Epidermal melanocyte (primary cell): ENCODE results near the gene ARMC9.
"Not testable (repeated sequence)": the region's sequence is repeated elsewhere in the genome, so short reads cannot be mapped to it uniquely, and the experiment has no call there.

Source experiments
- DNase-seq: peaks from one replicate; pipeline ENCODE4 v3.0.0; 2011; ENCODE audit warnings: low spot score; ENCODE audit not compliant: insufficient read length

Gene ARMC9

DNA sequence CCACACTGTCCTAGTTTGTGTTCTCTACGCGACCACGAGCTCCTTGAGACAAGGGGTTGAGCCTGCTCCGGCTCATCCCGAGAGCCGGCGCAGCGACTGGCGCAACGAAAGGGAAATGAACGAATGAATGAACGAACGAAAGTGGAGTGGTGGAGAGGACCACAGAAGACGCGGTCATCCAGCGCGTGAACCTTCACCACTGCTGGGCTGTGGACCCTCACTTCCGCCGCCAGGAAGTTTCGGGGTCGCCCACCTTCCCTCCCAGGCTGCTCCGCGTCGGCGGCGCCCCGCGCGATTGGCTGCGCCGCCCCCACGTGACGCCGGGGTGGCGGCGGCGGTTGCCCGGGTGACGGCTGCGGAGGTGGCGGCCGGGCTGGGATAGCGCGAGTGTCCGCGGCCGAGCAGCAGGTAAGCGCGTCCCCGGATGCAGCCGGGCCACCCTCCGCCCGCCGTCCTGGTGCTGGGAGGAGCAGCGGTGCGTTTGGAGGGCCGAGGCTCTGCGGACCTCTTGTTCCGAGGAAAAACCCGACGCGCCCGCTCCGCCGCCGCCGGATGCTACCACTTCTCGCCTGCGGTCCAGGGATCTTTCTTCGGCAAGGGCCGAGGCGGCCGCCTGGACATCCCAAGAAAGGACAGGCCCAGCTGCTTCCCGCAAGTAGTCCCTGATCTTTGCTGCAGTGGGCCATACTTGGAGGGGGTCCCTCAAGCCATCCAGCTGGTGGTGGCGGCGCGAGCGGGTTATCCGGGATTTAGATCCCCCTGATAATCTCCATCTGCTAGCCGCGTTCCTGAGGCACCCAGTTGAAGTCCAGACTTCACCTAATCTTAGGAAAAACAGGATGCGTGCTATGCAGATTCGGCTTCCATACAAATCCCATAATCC is at the start of gene ARMC9:
Gene ARMC9, plus strand, starts transcription at position 341 of the 883 bp plus-strand sequence. CDS start 7,608 bp downstream, outside the sequence.
- peak; percentile 60 for DNase-seq

DNA sequence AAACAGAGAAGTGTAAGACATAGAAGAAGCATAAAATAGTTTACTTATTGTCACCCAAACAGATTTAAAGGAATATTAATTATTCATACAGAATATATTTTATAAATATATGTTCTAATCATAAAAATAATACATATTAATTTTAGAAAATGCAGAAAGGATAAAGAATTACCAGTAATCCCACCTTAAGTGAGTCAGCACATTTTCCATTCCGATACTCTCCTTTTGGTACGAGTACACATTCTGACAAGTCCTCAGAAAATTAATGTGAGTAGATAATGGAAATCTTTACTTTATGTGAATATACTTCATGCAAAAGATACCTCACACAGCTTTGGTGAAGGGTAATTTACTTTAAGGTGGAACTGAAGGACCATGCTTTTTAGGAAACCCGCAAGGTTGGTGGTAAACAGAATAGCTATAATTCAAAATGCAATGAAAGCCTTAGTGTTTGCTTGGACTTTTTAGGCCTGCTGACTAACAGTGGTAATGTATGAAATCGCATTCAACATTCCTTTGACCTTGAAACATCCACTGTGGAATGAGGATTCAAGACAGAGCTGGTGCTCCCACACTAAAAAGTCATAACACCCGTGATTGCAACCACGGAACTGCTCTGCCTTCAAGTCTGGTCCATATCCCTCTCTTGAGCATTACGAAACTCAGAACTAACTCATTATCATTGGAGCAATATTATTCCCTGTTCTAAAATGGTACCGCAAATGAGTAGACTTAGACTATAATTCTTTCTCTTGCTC is 45.5 kb upstream of the ARMC9 start:
- DNase-seq: no peak

DNA sequence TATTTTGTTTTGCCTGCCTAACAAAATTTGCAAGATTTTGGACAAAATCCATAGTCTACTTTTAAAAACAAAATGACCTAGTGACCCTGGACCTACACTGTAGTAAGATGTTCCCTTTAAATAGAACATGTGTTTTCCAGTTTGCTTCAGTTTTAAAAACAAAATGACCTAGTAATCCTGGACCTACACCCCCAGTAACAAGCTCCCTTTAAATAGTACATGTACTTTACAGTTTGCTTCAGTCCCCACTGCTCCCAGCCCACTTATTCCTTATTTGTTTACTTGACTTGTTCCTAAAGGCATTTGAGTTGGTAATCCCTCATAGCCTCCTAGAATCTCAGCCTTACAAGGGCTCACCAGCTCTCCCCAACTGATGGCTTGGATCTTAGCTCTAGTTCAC is 39.1 kb upstream of the ARMC9 start:
- DNase-seq: no peak

- no peak for DNase-seq
Measured at GRCh38 chr2:231160701-231161100, 37.7 kb upstream of the ARMC9 start.

DNA sequence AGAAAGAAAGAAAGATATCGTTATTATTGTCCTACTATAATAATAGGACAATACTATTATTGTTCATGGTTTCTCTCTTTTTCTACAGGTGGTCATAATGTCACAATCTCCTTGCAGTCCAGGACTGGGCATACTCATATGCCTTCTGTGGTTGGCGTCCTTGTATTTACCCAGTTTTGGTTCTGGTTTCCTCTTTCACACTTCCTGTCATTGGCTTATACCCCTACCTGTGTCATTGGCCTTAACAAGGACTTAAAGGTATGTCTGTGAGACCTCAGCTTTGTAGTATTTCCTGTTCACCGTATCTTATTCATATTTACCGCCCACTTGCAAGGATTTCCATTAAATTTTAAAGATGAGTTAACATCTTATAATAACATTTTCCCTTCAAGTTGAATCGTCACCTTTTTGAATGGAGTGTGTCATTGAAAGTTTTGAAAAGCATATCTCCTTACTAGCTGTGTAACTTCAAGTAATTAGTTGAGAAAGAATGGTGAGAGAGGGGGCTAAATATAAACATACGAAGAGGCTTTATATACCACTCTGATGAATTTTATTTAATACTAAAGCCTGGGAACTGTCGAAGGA is 37.1 kb upstream of the ARMC9 start:
- DNase-seq: no peak

DNA sequence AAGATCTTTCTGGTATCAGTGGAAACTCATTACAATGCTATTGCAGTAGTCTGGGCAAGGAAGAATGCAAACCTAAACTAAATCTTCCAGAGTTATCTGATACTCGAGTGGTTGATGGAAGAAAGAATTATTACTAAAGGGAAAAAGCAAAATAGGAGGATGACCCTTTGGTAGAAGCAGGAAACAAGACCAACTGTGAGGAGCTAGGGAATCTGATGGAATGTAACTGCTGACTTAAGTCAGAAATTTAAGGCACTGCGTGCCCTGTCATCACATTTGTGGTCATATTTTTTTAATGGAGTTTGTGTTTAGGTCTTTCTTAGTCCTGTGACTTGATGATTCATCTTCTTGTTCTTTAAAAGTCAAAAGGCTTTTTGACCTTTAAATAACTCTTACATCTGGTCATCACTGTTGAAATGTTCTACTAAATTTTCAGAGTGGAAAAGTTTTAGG is 36.5 kb upstream of the ARMC9 start:
- no peak for DNase-seq

GRCh38 chr2:231163011-231163410 is 35.4 kb upstream of the ARMC9 start:
- DNase-seq: no peak

DNA sequence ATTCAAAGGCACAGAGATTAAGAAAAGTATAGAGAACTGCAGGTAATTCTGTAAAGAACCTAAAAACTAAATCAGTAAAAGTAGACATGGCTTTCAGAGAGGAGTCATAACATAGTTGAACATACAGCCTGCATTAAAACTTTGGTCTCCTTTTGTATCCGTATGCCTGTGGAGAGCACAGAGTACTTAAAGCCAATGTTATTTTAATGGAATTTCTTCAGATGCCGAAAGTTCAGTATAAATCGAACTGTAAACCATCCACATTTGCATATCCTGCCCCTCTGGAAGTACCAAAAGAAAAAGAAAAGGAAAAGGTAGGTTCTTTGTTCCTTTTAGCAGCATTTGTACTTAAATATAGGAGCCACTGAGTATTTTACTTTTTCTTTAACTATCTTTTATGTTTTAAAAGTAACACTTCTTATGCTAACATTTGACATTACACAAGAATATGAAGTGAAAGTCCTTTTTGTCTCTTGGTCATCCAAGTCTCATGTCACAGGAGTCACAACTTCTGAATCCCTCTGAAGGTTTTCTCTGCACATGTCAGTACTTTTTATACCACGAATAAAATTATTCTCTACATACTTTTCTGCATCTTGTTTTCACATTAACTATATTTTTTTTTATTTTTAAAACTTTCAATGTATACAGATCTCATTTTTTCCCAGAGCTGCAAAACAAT is 34.9 kb upstream of the ARMC9 start:
- DNase-seq: no peak

DNA sequence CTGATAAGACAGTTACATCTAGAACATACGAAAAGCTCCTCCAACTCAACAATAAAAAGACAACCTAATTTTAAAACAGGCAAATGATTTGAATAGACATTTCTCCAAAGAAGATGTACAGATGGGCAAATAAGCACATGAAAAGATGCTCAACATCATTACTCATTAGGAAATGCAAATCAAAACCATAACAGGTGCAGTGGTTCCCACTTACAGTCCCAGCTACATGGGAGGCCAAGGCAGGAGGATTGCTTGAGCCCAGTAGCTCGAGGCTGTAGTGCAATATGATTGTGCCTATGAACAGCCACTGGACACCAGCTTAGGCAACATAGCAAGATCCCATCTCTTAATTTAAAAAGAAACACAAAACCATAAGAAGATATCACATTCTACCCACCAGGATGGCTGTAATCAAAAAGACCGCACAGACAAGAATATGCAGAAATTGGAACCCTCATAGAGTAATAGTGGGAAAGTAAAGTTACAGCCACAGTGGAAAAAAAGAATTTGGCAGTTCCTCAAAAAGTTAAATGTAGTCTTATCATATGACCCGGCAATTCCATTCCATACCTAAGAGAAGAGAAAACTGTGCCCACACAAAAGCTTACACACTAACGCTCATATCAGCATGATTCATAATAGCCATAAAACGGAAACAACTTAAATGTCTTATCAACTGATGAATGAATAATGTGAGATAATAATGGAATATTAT is 30.5 kb upstream of the ARMC9 start:
- no peak for DNase-seq

- no peak for DNase-seq
Measured at GRCh38 chr2:231168460-231169139, 29.8 kb upstream of the ARMC9 start.

DNA sequence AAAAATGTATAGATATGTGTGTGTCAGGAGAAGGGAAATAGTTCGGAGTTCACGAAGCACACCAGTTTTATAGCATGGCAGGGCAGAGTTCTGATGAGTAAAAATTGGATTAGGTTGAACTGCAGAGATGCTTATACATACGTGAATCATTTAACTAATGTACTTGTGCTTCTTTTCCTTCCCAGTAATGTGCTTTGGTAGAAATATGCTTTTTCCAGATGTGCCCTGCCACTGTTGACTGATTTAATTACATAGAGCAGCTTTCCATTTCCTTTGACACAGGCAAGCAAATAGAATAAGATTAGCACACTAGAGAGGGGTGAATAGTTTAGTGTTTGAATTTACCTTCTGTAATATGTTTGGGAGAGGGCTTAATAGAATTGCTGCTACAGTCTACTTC is 28.9 kb upstream of the ARMC9 start:
- DNase-seq: no peak

GRCh38 chr2:231170055-231170454 is 28.4 kb upstream of the ARMC9 start:
- no peak for DNase-seq

- no peak for DNase-seq
Measured at GRCh38 chr2:231172025-231172424, 26.4 kb upstream of the ARMC9 start.

GRCh38 chr2:231174211-231174651 is 24.2 kb upstream of the ARMC9 start:
- DNase-seq: no peak

DNA sequence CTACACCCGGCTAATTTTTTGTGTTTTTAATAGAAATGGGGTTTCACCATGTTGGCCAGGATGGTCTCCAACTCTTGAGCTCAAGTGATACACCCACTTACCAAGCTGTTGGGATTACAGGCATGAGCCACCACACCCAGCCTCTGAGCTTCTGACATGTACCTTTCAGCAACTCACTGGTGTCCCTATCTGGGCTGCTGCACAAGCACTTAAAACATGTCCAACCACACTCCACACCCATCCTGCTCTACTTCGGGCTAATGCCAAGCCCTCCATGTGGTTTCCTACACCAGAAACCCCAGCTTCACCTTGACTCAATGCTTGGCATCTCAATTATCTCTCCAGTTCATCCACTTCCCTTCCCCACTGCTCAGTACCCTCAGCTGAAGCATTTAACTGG is 22.4 kb upstream of the ARMC9 start:
- DNase-seq: no peak

- no peak for DNase-seq
Measured at GRCh38 chr2:231177156-231178025, 21.0 kb upstream of the ARMC9 start.

DNA sequence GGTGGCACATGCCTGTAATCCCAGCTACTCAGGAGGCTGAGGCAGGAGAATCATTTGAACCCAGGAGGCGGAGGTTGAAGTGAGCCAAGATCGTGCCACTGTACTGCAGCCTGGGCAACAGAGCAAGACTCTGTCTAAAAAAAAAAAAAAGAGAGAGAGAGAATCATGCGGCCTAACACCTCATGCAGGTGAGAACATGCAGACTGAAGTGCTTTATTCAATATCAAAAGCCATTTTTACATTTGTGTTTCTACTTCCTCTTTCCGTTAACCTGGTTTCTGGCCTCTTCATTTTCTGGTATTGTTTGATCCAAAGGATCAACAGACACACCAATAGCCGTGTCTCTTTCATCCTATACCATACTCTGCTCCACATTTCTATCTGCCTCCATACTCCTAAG is 19.6 kb upstream of the ARMC9 start:
- not testable (repeated sequence) for DNase-seq

GRCh38 chr2:231181860-231182512 is 16.4 kb upstream of the ARMC9 start:
- no peak for DNase-seq

DNA sequence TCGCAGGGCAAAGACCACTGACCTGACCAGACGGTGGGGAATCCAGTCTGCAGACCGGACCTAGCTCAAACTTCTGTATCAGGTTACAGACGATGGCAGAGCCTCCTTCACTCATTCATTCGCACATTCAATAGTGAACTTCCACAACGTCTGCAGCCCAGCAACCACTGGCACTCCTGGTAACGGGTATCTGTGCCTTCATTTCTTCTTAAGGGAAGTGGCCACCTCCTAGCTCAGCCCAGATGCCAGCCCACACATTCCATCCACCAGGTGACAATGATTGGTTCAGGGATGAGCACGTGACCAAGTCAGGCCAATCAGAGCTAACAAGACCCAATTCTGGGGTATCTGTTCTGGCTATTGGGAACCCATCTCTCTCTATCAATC is 15.9 kb upstream of the ARMC9 start:
- no peak for DNase-seq
